Peyer's patch (tissue), 4 donors: Measurements from ENCODE around the gene DGCR2.
"Not testable (repeated sequence)": the region's sequence is repeated elsewhere in the genome, so short reads cannot be mapped to it uniquely, and the experiment has no call there.

Experiments
- POLR2A ChIP-seq, 2 donors: fragments of 450-650 bp; IDR thresholded peaks; one replicate each; pipeline ENCODE4 v1.5.1; 2017; ENCODE audit warnings: antibody characterized with exemption in 2 of 2, mild to moderate bottlenecking in 2 of 2, moderate library complexity in 2 of 2
- TF ChIP-seq, protein P1 (sequence below), 6 experiments: fragments of 450-650 bp in 4 of 6; fragments of 200-600 bp in 2 of 6; sonication (generic) in 1 of 6; IDR thresholded peaks; one replicate each; pipeline ENCODE4 v1.5.1; 2017 to 2019; ENCODE audit warnings: antibody characterized with exemption in 6 of 6, mild to moderate bottlenecking in 3 of 6, moderate library complexity in 1 of 6

DNA sequence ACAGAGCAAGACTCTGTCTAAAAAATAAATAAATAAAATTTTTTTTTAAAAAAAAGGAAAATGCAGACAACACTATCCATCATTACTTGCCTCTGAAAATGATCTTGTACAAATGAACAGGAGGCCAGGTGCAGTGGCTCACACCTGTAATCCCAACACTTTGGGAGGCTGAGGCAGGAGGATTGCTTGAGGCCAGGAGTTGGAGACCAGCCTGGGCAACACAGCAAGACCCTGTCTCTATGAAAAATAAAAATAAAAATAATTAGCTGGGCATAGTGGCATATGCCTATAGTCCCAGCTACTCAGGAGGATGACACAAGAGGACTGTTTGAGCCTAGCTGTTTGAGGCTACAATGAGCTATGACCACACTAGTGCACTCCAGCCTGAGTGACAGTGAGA is 49.4 kb downstream of the DGCR2 start:
- TF ChIP-seq, protein P1, sequence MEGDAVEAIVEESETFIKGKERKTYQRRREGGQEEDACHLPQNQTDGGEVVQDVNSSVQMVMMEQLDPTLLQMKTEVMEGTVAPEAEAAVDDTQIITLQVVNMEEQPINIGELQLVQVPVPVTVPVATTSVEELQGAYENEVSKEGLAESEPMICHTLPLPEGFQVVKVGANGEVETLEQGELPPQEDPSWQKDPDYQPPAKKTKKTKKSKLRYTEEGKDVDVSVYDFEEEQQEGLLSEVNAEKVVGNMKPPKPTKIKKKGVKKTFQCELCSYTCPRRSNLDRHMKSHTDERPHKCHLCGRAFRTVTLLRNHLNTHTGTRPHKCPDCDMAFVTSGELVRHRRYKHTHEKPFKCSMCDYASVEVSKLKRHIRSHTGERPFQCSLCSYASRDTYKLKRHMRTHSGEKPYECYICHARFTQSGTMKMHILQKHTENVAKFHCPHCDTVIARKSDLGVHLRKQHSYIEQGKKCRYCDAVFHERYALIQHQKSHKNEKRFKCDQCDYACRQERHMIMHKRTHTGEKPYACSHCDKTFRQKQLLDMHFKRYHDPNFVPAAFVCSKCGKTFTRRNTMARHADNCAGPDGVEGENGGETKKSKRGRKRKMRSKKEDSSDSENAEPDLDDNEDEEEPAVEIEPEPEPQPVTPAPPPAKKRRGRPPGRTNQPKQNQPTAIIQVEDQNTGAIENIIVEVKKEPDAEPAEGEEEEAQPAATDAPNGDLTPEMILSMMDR (IDR thresholded peaks at IDR 0.05) = not testable (repeated sequence)
- TF ChIP-seq POLR2A (IDR thresholded peaks at IDR 0.05) = not testable (repeated sequence)
